Heart left ventricle (tissue), 16 donors: ENCODE measurements around the gene TRIM46. TPM values are rescaled to one million over a fixed set of nuclear protein-coding genes. Genes with fewer than 3 reads are reported as not detected.

Experiments
- ATAC-seq, 4 donors: fragments of 200-7000 bp; cut with Tn5 transposase; one replicate each; pipeline ENCODE4 v1.9.1; 2020 to 2022; ENCODE audit warnings: moderate library complexity in 4 of 4, mild to moderate bottlenecking in 3 of 4, moderate number of reproducible peaks in 1 of 4
- DNase-seq, 5 donors: peaks; one replicate each; pipeline ENCODE4 v3.0.0-alpha.2; 2020
- H3K27ac ChIP-seq, 12 donors: fragments of 200-600 bp; sonication (generic) in 4 of 12; one replicate each; pipeline versions ENCODE4 v1.5.0 to v1.8.0; 2016 to 2022; ENCODE audit warnings: mild to moderate bottlenecking in 2 of 12
- H3K27me3 ChIP-seq, 9 donors: fragments of 200-600 bp; sonication (generic) in 2 of 9; one replicate each; pipeline versions ENCODE4 v1.5.1 to v1.8.0; 2016 to 2022; ENCODE audit warnings: mild to moderate bottlenecking in 3 of 9
- H3K36me3 ChIP-seq, 9 donors: fragments of 200-600 bp; sonication (generic) in 2 of 9; one replicate each; pipeline versions ENCODE4 v1.5.0 to v1.8.0; 2018 to 2022; ENCODE audit warnings: mild to moderate bottlenecking in 2 of 9
- H3K4me1 ChIP-seq, 12 donors: fragments of 200-600 bp; sonication (generic) in 4 of 12; one replicate each; pipeline versions ENCODE4 v1.5.0 to v1.8.0; 2016 to 2022; ENCODE audit warnings: mild to moderate bottlenecking in 3 of 12
- H3K4me3 ChIP-seq, 12 donors: fragments of 200-600 bp; sonication (generic) in 4 of 12; one replicate each; pipeline versions ENCODE4 v1.5.0 to v1.8.0; 2017 to 2022; ENCODE audit warnings: mild to moderate bottlenecking in 9 of 12, moderate library complexity in 4 of 12
- H3K9me3 ChIP-seq, 12 donors: fragments of 200-600 bp; sonication (generic) in 4 of 12; one replicate each; pipeline versions ENCODE4 v1.5.0 to v1.8.0; 2016 to 2022; ENCODE audit warnings: mild to moderate bottlenecking in 1 of 12
- CTCF ChIP-seq, 12 donors: fragments of 200-600 bp; sonication (generic) in 4 of 12; IDR thresholded peaks; one replicate each; pipeline versions ENCODE4 v1.5.0 to v1.8.0; 2018 to 2022; ENCODE audit warnings: antibody characterized with exemption in 12 of 12, mild to moderate bottlenecking in 5 of 12
- POLR2A ChIP-seq, 2 donors: fragments of 450-650 bp; IDR thresholded peaks; one replicate each; pipeline ENCODE4 v1.6.1; 2017; ENCODE audit warnings: antibody characterized with exemption in 2 of 2, mild to moderate bottlenecking in 2 of 2, moderate library complexity in 2 of 2
- WGBS, 4 donors: extraction: QIAGEN DNeasy Blood & Tissue Kit in 2 of 4; methylation state at CpG; one replicate each; pipeline versions ENCODE4 v1.1.5 to v1.1.7; 2013 to 2018; 5-methylcytosine and 5-hydroxymethylcytosine counted together
- intact Hi-C, 10 donors: fragments of 100-400 bp; cut with DNase I; formaldehyde crosslinking; loops; one replicate each; pipeline versions ENCODE4 v1.11.1 to v1.14.2; 2022
- polyA plus RNA-seq, 2 donors: library from polyadenylated mRNA; stranded (reverse); fragments of 200-250 nt; gene quantifications; one replicate each; pipeline ENCODE4 v1.2.3, GENCODE V29; 2013
- total RNA-seq, 9 donors: library from RNA; depleted of rRNA in 2 of 9; stranded (reverse); fragments of >200 nt in 2 of 9; fragmentation: NEBNext Ultra II Directional in 3 of 9; extraction: Animal tissue kit (Norgen Biotek cat#: 25700) in 3 of 9; gene quantifications; one replicate each; pipeline versions ENCODE4 v1.1.0 to v1.2.4, GENCODE V29; 2016 to 2023
- donor health status: ischemic (EF 13 %, LVEDD 7.1; RV severe dilation, severe dysfunction).
- donor health status: healthy with polysubstance abuse.
- donor health status: DM: no; HTN: yes; CAD: no.
- donor health status: DM: no; HTN: no; CAD: no.
- donor health status: ischemic (EF 25% LVEDD 6.9; RV normal size, moderate dysfunction).
- donor health status: ischemic (EF 25% LVEDD 5.7; RV mildly dilated, moderate dysfunction).
- donor health status: healthy.
- donor health status: DM: yes; HTN: yes; CAD: no.
- donor health status: ischemic (EF 35%, LVEDD 5.7; RV mildly dilated, moderate dysfunction).
- donor health status: nonischemic (EF 11% LVEDD 7.7; RV severe dilation, severe dysfunction).
- donor health status: DM: yes; HTN: yes; CAD: no.
- donor health status: PGD.
- donor health status: ischemic (EF 29% LVEDD 5.4; RV normal size, mild dysfunction).
- donor health status: nonischemic (EF 23%, LVEDD 6.1; RV moderate dilation, normal function).

TRIM46 gene
- total and polyA plus RNA-seq, 11 donors = 0.04 to 0.41 (median 0.12) TPM; not detected in 5

DNA sequence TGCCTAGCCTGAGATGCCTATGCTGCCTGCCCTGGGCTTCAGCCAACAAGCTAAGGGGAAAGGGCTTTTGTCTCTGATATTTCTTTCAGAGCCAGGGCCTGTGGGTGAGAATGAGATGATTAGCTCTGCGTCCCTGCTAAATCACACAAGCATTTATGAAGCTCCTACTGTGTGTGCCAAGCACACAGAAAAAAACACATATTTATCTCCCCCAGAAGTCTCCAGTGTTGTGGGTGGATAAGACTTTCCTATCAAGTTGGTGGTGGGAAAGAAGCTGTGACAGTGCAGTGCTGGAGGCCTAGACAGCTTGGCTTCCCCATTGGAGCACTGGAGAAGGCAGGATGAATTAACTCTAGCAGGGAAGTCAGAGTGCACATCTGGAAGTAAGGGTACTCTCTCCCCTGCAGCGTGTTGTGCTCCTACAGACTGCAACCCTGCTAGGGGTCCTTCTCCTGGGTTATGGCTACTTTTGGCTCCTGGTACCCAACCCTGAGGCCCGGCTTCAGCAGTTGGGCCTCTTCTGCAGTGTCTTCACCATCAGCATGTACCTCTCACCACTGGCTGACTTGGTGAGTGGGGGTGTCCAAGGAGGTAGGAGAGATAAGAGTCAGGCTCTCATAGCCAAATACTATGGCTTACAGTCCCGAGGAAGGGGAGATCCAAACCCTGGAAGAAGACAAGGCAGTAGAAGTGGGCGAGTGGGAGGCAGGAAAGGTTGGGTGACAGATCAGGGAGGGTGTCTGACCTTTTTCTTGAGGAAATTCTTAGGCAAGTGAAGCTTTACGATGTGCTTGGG is 36.3 kb upstream of the TRIM46 start:
- no peak for TF ChIP-seq CTCF (IDR thresholded peaks at IDR 0.05)
- TF ChIP-seq POLR2A (IDR thresholded peaks at IDR 0.05) = no peak
- Histone ChIP-seq H3K27ac (peak overlapping the region in 11 of 12 donors; percentile 90 to 99 (median 97)), H3K9me3 (no peaks in the 10 kb centered on the region), H3K4me3 (peak overlapping the region in 6 of 12 donors; percentile 60 to 86 (median 71)), H3K27me3 (no peaks in the 10 kb centered on the region), H3K4me1 (peaks cover 16 to 68% (median 53%) of the 10 kb centered on the region in 12 donors), H3K36me3 (peaks cover 0 to 39% (median 26%) of the 10 kb centered on the region in 9 donors)
- DNase-seq (no peak), ATAC-seq (no peak)
- intact Hi-C loops = loop anchor here in 2 of 10 donors (2.0 to 5.0 kb wide), 2 partner anchors 35 to 75 kb away; partner anchors contain the start of genes EFNA4 (in 1 of the 2), KRTCAP2 (in 1 of the 2) and TRIM46 (in 1 of the 2)
- 77 to 83% (median 80%) methylated on average over 6 of the region's 6 CpGs for WGBS, 4 donors

- ATAC-seq (peak; percentile 67 to 84 (median 79)), DNase-seq (peak; percentile 92 to 94 (median 93))
- intact Hi-C loops = loop anchor here in 1 of 10 donors (5.0 kb wide), 1 partner anchor 32 kb away; the partner anchor contains the start of genes KRTCAP2 and TRIM46
- Histone ChIP-seq H3K36me3 (peaks cover 0 to 15% (median 0%) of the 10 kb centered on the region in 9 donors), H3K9me3 (no peaks in the 10 kb centered on the region), H3K4me3 (peak within 1 kb of the TSS; percentile 62 to 96 (median 84)), H3K27ac (peak within 1 kb of the TSS; percentile 37 to 97 (median 90)), H3K27me3 (no peaks in the 10 kb centered on the region), H3K4me1 (peaks cover 5 to 42% (median 28%) of the 10 kb centered on the region in 12 donors)
- whole genome bisulfite sequencing, 4 donors = 0 to 1% (median 1%) methylated on average over 40 to 42 of the region's 42 CpGs
- peak in 1 of 12 donors; percentile 6 for TF ChIP-seq CTCF (IDR thresholded peaks at IDR 0.05)
- TF ChIP-seq POLR2A (IDR thresholded peaks at IDR 0.05) = peak in 1 of 2 donors; percentile 62
These were observed 33.6 kb upstream of the TRIM46 start, which contains the start of gene DPM3 for GRCh38 chr1:155139895-155140629. Gene DPM3 (minus strand): TSS chr1:155140531. CDS start chr1:155140240, 291 bp downstream.

DNA sequence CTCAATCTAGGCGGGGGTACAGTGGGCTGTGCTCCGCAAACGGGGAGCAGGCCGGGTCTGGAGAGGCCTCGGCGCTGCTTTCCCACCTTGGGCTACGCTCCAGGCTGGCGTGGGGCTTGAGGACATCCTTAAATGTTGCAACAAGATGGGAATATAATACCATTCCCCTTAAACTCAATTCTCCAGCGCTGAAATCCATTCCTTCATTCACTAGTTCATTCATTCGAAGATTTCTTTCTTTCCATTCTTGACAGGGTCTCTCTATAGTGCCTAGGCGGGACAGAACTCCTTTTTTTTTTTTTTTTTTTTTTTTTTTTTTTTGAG is 33.1 kb upstream of the TRIM46 start:
- H3K9me3 ChIP-seq = no peaks in the 10 kb centered on the region
- peak overlapping the region in 11 of 12 donors; percentile 37 to 97 (median 91) for H3K27ac ChIP-seq
- TF ChIP-seq POLR2A (IDR thresholded peaks at IDR 0.05) = no peak
- TF ChIP-seq CTCF (IDR thresholded peaks at IDR 0.05) = peak in 1 of 12 donors; percentile 3
- DNase-seq (no peak), ATAC-seq (no peak)
- WGBS, 4 donors = 4 to 9% (median 6%) methylated on average over 11 of the region's 11 CpGs
- H3K36me3 ChIP-seq = peaks cover 0 to 15% (median 0%) of the 10 kb centered on the region in 9 donors
- peaks cover 4 to 38% (median 25%) of the 10 kb centered on the region in 12 donors for H3K4me1 ChIP-seq
- intact Hi-C loops = no loop called here
- peak overlapping the region; percentile 62 to 96 (median 84) for H3K4me3 ChIP-seq
- no peaks in the 10 kb centered on the region for H3K27me3 ChIP-seq
